Lung (tissue), 16 donors: ENCODE data around the gene PDHX. TPM values are rescaled to one million over a fixed set of nuclear protein-coding genes. Genes with fewer than 3 reads are reported as not detected.
A peak's percentile ranks its signal among the peaks of the same experiment; 100 is the strongest.

ENCODE experiments used
- ATAC-seq: fragments of 200-7000 bp; cut with Tn5 transposase; one replicate; pipeline ENCODE4 v1.9.1; 2020; ENCODE audit warnings: moderate number of reproducible peaks; ENCODE audit not compliant: insufficient read depth, low FRiP score
- DNase-seq, 3 donors: peaks; one replicate each; pipeline ENCODE4 v3.0.0-alpha.2; 2013 to 2017
- H3K27ac ChIP-seq, 2 donors: one replicate each; pipeline ENCODE4 v1.5.1; 2013; ENCODE audit warnings: mild to moderate bottlenecking in 2 of 2, moderate library complexity in 2 of 2, control low read depth in 1 of 2, inconsistent platforms in 1 of 2, low read depth in 1 of 2, low read length in 1 of 2
- H3K27me3 ChIP-seq, 3 donors: one replicate each; pipeline ENCODE4 v1.5.1; 2013; ENCODE audit warnings: low read length in 2 of 3; ENCODE audit not compliant: control insufficient read depth in 3 of 3, insufficient read depth in 3 of 3
- H3K36me3 ChIP-seq, 4 donors: one replicate each; pipeline ENCODE4 v1.5.1; 2013; ENCODE audit warnings: low read length in 4 of 4, mild to moderate bottlenecking in 1 of 4, moderate library complexity in 1 of 4; ENCODE audit not compliant: control insufficient read depth in 4 of 4, insufficient read depth in 4 of 4
- H3K4me1 ChIP-seq, 5 donors: one replicate each; pipeline ENCODE4 v1.5.1; 2013; ENCODE audit warnings: low read length in 5 of 5, mild to moderate bottlenecking in 2 of 5, moderate library complexity in 1 of 5; ENCODE audit not compliant: control insufficient read depth in 5 of 5, insufficient read depth in 5 of 5
- H3K4me3 ChIP-seq: one replicate; pipeline ENCODE4 v1.5.1; 2013; ENCODE audit warnings: mild to moderate bottlenecking, control low read depth, moderate library complexity
- H3K9ac ChIP-seq, 2 donors: one replicate each; pipeline ENCODE4 v1.5.1; 2013; ENCODE audit warnings: low read length in 2 of 2, control low read depth in 1 of 2; ENCODE audit not compliant: insufficient read depth in 1 of 2
- H3K9me3 ChIP-seq, 4 donors: one replicate each; pipeline ENCODE4 v1.5.1; 2013; ENCODE audit warnings: low read length in 3 of 4, mild to moderate bottlenecking in 1 of 4, moderate library complexity in 1 of 4; ENCODE audit not compliant: control insufficient read depth in 4 of 4, insufficient read depth in 3 of 4
- CTCF ChIP-seq: IDR thresholded peaks from 2 replicates; pipeline ENCODE4 v1.5.1; 2012; ENCODE audit warnings: mild to moderate bottlenecking; ENCODE audit errors: control extremely low read depth, extremely low read depth
- WGBS, 2 donors: extraction: QIAGEN DNeasy Blood & Tissue Kit; methylation state at CpG; one replicate each; pipeline ENCODE4 v1.1.7; 2013; 5-methylcytosine and 5-hydroxymethylcytosine counted together
- long read RNA-seq, 5 donors: transcript quantifications; one replicate each; lab custom pipeline, GENCODE V29; 2026
- polyA plus RNA-seq, 2 donors: library from polyadenylated mRNA; stranded (reverse); fragments of 200-250 nt; gene quantifications; one replicate each; pipeline ENCODE4 v1.2.1, GENCODE V29; 2013
- total RNA-seq, 2 donors: library from RNA; depleted of rRNA in 1 of 2; stranded (reverse); fragments of >200 nt in 1 of 2; gene quantifications; one replicate each; pipeline ENCODE4 v1.2.1, GENCODE V29; 2014 to 2021
- donor health status: control.
- donor health status: control.
- donor health status: Bipolar disorder and iron deficiency.
- donor health status: healthy.
- donor health status: DM: yes; HTN: yes; CAD: no.

Gene PDHX
- total RNA-seq (10 to 100 TPM; 27.5 to 37.5 TPM), polyA plus RNA-seq (10 to 100 TPM; 18.5 to 20.1 TPM)
- long read RNA-seq, donor 1, transcript PDHX-201 (11 exons, 2,389 nt): major isoform, 12 of 20 reads
- long read RNA-seq, donor 1, partial matches to known transcripts: 7 of 20 reads
- long read RNA-seq, donor 1, other reads (novel, unspliced or antisense): 0 of 20 reads
- long read RNA-seq, donor 2, partial matches to known transcripts: 15 of 31 reads
- long read RNA-seq, donor 2, other reads (novel, unspliced or antisense): 14 of 31 reads
- long read RNA-seq, donor 3, partial matches to known transcripts: 19 of 23 reads
- long read RNA-seq, donor 3, other reads (novel, unspliced or antisense): 0 of 23 reads
- long read RNA-seq, donor 4, partial matches to known transcripts: 15 of 35 reads
- long read RNA-seq, donor 4, other reads (novel, unspliced or antisense): 16 of 35 reads
- long read RNA-seq, donor 5, transcript PDHX-201 (11 exons, 2,389 nt): major isoform, 5 of 43 reads
- long read RNA-seq, donor 5, partial matches to known transcripts: 37 of 43 reads
- long read RNA-seq, donor 5, other reads (novel, unspliced or antisense): 0 of 43 reads

DNA sequence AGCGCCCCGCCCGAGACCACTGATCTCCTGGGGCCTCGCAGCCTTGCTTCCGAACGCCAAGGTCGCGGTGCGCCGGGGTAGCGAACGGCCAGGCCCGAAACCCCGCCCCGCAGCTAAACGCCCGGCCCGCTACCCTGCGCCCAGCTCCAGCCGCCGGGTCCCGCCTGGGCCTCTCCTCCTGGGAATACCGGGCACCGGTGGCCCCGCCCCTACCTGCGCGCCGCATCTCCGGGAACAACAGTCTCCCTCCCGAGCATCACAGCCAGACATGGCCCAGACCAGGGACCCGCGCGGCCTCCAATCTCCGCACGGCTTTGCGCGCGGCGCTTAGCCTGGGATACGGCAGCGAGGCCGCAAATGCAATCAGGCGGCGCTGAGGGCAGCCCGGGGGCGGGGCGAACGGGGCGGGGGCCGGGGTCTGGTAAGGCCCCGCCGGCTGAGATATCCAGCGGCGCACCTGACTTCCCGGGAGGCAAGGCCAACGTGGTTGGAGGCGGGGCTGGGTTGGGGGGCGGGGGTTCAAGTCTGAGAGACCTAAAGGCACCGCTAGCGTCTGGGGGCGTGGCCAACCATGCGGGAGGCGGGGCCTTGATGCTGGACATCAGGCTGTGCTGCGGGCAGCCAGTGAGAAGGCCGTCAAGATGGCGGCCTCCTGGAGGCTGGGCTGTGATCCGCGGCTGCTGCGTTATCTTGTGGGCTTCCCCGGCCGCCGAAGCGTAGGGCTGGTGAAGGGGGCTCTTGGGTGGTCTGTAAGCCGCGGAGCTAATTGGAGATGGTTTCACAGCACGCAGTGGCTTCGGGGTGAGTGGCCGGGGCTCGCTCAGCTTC, at the start of gene PDHX, which contains the start of gene APIP:
PDHX (plus strand) TSS at position 604 of the 828 bp plus-strand sequence; CDS start at position 642, 38 bp downstream.
APIP (minus strand) TSS at position 365 of the 828 bp plus-strand sequence; CDS start at position 270, 95 bp downstream.
- peak; percentile 97 for ATAC-seq
- no peaks in the 10 kb centered on the region for H3K9me3 ChIP-seq
- no peak for TF ChIP-seq CTCF
- peaks cover 2 to 20% (median 11%) of the 10 kb centered on the region in 5 donors for H3K4me1 ChIP-seq
- peak within 1 kb of the TSS; percentile 74 to 99 for H3K27ac ChIP-seq
- peaks cover 0 to 7% (median 0%) of the 10 kb centered on the region in 4 donors for H3K36me3 ChIP-seq
- peak within 1 kb of the TSS; percentile 95 to 97 for H3K9ac ChIP-seq
- 0 to 1% methylated on average over 78 to 79 of the region's 79 CpGs for WGBS, 2 donors
- no peaks in the 10 kb centered on the region for H3K27me3 ChIP-seq
- DNase-seq: peak; percentile 98 to 99 (median 99)
- H3K4me3 ChIP-seq: peak within 1 kb of the TSS; percentile 94

DNA sequence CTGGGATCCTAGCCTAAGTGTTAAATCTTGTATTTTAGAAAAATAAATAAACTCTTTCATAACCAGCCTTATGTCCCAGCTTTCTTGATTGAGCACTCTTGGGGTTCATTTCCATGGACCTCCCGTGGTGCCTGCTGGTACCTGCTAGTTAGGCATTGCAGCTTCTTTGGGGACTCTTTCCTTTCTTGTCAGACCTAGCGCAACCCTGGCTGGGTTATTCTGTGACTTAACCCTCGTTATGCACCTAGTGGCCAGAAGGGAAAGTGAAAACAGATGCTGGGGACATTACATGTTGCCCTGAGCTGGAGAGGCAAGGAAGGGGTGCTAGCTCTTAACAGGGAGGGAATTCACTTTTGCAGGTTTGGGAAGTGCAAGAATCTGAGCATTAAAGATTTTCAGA, 47.0 kb upstream of the PDHX start:
- Histone ChIP-seq H3K4me1 (peaks cover 0 to 2% (median 0%) of the 10 kb centered on the region in 5 donors), H3K27ac (no peak overlapping the region), H3K36me3 (peaks cover 0 to 3% (median 0%) of the 10 kb centered on the region in 4 donors), H3K9ac (no peak overlapping the region), H3K4me3 (no peak overlapping the region), H3K9me3 (no peaks in the 10 kb centered on the region), H3K27me3 (no peaks in the 10 kb centered on the region)
- ATAC-seq (no peak), DNase-seq (no peak)
- TF ChIP-seq CTCF: no peak
- WGBS, 2 donors: 75 to 85% methylated on average over 3 of the region's 3 CpGs

DNA sequence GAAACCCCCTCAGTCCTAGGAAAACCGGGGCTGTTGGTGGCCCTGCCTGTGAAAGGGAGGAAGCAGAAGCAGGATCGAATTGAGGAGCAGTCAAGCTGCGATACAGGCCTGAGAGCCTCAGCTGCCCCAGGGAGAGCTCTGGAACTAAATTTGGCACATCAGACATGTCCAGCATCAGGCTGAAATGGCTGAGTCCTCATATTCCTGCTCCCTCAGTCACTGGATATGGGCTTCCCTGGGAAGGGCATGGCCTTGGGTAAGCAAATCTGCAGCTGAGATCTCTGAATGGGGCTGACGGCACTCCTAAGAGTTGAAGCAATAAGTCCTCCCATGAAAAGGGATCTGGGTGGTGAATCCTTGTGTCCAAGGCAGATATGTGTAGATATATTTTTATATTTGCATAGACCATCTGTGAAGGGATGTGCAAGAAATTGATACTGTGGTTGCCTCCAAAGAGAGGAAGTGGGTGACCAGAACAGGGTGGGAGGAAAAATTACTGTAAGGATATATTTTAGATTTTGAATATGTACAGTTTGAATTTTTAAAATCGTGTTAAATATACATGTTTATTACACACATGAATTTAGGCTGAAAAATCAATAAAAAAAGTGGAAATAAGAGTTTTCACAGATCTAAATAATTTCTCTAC, 45.7 kb upstream of the PDHX start:
- Histone ChIP-seq H3K4me1 (peaks cover 0 to 4% (median 0%) of the 10 kb centered on the region in 5 donors), H3K27me3 (no peaks in the 10 kb centered on the region), H3K27ac (no peak overlapping the region), H3K36me3 (peaks cover 0 to 7% (median 0%) of the 10 kb centered on the region in 4 donors), H3K4me3 (no peak overlapping the region), H3K9ac (no peak overlapping the region), H3K9me3 (peaks cover 0 to 4% (median 0%) of the 10 kb centered on the region in 4 donors)
- ATAC-seq: no peak
- no peak for TF ChIP-seq CTCF
- no peak for DNase-seq
- WGBS, 2 donors: 90 to 94% methylated on average over 5 of the region's 5 CpGs
